ENCODE data around the gene STUB1. TPM values are rescaled to one million over a fixed set of nuclear protein-coding genes. Genes with fewer than 3 reads are reported as not detected.

The STUB1 gene
- 100 to 1,000 TPM; 128 to 161 (median 141) TPM for total RNA-seq (2021; fragmentation: NEBNext Ultra II Directional; extraction: Animal tissue kit (Norgen Biotek cat#: 25700))
- long read RNA-seq, transcript STUB1-201 (7 exons, 1,472 nt): major isoform, 81 of 98 reads
- long read RNA-seq, partial matches to known transcripts: 12 of 98 reads
- long read RNA-seq, other reads (novel, unspliced or antisense): 1 of 98 reads

- TF ChIP-seq CTCF (IDR thresholded peaks at IDR 0.05): no peak
- H3K9me3 Mint-ChIP-seq: no peaks in the 10 kb centered on the region
- H3K27ac Mint-ChIP-seq: peak within 1 kb of the TSS; percentile 72
- peaks cover 12% of the 10 kb centered on the region; the same call in 1 of the 2 replicates for H3K36me3 Mint-ChIP-seq (ENCODE audit: low read depth)
- DNase-seq: peak; percentile 67
- H3K4me1 Mint-ChIP-seq (ENCODE audit: low read depth): peaks cover 14% of the 10 kb centered on the region
- H3K27me3 Mint-ChIP-seq (ENCODE audit: insufficient read depth): peaks cover 5% of the 10 kb centered on the region
- peak within 1 kb of the TSS; percentile 90 for H3K4me3 Mint-ChIP-seq
Observed at GRCh38 chr16:679814-680624, at the start of gene STUB1. Gene STUB1, plus strand, starts transcription at chr16:680410. Its CDS starts 116 bp downstream, at chr16:680526.

GRCh38 chr16:630815-631405 lies 49.3 kb upstream of the STUB1 start, which contains the start of gene WFIKKN1:
Gene WFIKKN1, plus strand, starts transcription at chr16:630985. Its CDS starts 269 bp downstream, at chr16:631254.
- Mint-ChIP-seq H3K27ac (peak within 1 kb of the TSS; percentile 45; the same call in 1 of the 2 replicates), H3K4me3 (no peak within 1 kb of the TSS), H3K36me3 (ENCODE audit: low read depth) (peaks cover 6% of the 10 kb centered on the region; the same call in 1 of the 2 replicates), H3K9me3 (no peaks in the 10 kb centered on the region), H3K27me3 (ENCODE audit: insufficient read depth) (no peaks in the 10 kb centered on the region; the same call in 1 of the 2 replicates), H3K4me1 (ENCODE audit: low read depth) (peaks cover 12% of the 10 kb centered on the region)
- no peak for DNase-seq
- TF ChIP-seq CTCF (IDR thresholded peaks at IDR 0.05): no peak

GRCh38 chr16:631808-632358 lies 48.3 kb upstream of the STUB1 start:
- TF ChIP-seq CTCF (IDR thresholded peaks at IDR 0.05): no peak
- DNase-seq: no peak
- no peak overlapping the region for H3K4me3 Mint-ChIP-seq
- peak overlapping the region; percentile 45; the same call in 1 of the 2 replicates for H3K27ac Mint-ChIP-seq
- H3K27me3 Mint-ChIP-seq (ENCODE audit: insufficient read depth): peaks cover 6% of the 10 kb centered on the region
- 0 out of 2 replicates have a peak, but pooled peaks cover 4% of the 10 kb centered on the region for H3K9me3 Mint-ChIP-seq
- H3K36me3 Mint-ChIP-seq (ENCODE audit: low read depth): no peaks in the 10 kb centered on the region; the same call in 1 of the 2 replicates
- peaks cover 5% of the 10 kb centered on the region for H3K4me1 Mint-ChIP-seq (ENCODE audit: low read depth)

- H3K4me3 Mint-ChIP-seq: no peak overlapping the region
- H3K27ac Mint-ChIP-seq: no peak overlapping the region
- TF ChIP-seq CTCF (IDR thresholded peaks at IDR 0.05): no peak
- H3K36me3 Mint-ChIP-seq (ENCODE audit: low read depth): no peaks in the 10 kb centered on the region
- H3K4me1 Mint-ChIP-seq (ENCODE audit: low read depth): no peaks in the 10 kb centered on the region
- no peak for DNase-seq
- H3K9me3 Mint-ChIP-seq: 0 out of 2 replicates have a peak, but pooled peaks cover 4% of the 10 kb centered on the region
- H3K27me3 Mint-ChIP-seq (ENCODE audit: insufficient read depth): peaks cover 6% of the 10 kb centered on the region
Observed at GRCh38 chr16:632486-633335, 47.5 kb upstream of the STUB1 start.

Measured in HFFc6 (cell line).